Inferior parietal cortex (tissue), 1 donor: ENCODE results near the gene MAGEA10.
"Not testable (repeated sequence)": the region's sequence is repeated elsewhere in the genome, so short reads cannot be mapped to it uniquely, and the experiment has no call there.

Source experiments
- DNase-seq: peaks from one replicate; pipeline ENCODE4 v3.0.0-alpha.2; 2016; ENCODE audit errors: extremely low spot score

Gene MAGEA10

DNA sequence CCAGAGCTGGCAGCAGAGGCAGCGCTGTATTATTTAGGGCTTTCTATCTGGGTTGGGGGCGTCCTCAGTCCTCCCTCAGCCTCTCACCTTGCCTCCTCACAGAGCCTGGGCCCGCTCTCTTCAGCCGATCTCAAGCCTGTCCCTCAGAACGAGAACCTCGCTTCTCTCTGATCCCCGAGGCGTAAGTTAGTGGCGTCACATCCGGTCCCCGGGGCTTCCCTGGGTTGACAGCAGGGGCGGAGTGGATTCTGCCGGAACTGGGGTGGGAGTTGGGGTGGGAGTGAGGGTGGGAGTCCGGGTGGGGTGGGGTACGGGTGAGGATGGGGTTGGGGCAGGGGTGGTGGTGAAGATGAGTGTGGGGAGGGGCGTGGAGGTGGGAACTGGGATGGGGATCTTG, at the start of gene MAGEA10:
Gene MAGEA10, minus strand, starts transcription at position 190 of the 397 bp plus-strand sequence. CDS start 2,957 bp downstream, outside the sequence.
- DNase-seq: no peak

DNA sequence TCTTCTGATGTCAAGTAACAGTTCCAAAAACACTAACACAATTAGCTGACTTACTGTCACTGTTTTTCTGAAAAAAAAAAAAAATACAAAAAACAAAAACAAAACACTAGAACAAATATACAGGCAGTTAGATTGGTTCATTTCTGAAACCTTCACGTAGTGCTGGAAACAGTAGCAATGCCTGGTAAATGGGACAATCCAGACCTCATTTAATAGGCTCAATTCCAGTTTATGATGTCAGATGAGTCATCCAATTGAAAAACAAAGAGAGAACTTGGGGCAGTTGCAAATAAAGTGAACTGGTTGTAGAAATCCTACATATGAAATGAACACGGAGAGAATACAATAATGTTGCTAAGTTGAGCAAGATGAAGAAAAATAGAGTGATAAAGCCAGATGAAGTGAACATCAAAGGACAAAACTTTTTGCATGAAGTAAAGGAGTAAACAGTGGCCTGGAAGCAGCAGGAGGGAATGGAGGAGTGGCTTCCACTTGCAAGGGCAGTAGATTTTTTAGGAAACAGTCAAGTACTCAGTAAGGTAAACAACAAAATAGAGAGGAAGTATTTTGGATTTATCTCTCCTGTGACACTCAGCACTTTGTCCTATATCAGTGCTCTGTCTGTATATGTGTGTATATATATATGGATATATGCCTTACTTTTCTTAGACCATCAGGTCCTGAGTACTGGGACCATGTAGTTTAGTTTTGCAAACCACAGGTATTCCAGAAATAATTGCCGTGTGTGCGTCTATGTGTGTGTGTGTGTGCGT, 39.3 kb upstream of the MAGEA10 start:
- DNase-seq: no peak

DNA sequence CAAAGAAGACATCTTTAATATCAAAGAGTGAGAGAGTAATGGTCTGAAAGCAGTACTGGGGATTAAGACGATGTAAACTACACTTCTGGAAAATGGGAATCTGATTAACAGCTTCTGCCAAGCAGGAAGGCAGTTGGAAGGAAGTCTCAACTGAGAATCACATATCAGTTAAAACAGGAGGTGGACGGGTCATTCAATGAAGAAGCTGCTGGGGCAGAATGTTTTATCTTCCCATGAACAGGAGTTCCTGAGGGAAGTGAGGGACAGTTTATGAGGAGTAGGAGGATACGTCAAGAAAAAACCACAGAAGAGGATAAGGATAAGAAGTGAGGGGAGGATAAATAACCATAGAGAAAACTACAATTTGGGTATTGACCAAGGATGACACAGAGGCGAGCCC, 38.7 kb upstream of the MAGEA10 start:
- DNase-seq: no peak

DNA sequence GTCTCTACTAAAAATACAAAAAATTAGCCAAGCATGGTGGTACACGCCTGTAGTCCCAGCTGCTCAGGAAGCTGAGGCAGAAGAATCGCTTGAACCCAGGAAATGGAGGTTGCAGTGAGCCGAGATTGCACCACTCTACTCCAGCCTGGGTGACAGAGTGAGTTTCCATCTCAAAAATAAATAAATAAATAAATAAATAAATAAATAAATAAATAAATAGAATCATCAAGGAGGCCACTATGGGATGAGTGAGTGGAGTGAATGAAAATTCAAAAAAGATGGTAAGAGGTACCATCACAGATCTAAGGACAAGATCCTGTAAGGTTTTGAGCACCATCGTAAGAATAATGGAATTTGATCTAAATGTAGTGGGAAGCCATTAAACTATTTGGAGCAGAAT, 37.5 kb upstream of the MAGEA10 start:
- not testable (repeated sequence) for DNase-seq

DNA sequence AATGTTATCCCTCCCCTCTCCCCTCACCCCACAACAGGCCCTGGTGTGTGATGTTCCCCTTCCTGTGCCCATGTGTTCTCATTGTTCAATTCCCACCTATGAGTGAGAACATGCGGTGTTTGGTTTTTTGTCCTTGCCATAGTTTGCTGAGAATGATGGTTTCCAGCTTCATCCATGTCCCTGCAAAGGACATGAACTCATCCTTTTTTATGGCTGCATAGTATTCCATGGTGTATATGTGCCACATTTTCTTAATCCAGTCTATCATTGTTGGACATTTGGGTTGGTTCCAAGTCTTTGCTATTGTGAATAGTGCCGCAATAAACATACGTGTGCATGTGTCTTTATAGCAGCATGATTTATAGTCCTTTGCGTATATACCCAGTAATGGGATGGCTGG, 35.5 kb upstream of the MAGEA10 start:
- not testable (repeated sequence) for DNase-seq

DNA sequence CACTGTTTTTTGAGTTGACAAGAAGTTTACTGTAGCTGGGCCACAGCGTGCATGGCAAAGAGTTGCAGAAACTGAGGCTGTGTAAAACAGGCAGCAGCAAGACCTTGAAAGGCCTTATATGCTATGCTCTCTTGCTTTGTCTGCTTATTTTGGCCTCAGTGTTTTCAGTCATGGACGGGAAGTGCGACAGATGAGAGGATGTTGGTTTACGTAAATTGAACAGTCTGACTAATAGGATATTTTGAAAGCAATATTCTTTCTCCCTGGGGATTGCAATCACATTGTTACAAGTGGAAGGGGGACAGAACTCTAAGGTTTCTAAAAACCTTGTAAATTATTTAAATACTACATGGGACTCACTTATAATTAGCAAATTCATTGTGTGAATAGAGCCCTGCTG, 32.2 kb upstream of the MAGEA10 start:
- no peak for DNase-seq

DNA sequence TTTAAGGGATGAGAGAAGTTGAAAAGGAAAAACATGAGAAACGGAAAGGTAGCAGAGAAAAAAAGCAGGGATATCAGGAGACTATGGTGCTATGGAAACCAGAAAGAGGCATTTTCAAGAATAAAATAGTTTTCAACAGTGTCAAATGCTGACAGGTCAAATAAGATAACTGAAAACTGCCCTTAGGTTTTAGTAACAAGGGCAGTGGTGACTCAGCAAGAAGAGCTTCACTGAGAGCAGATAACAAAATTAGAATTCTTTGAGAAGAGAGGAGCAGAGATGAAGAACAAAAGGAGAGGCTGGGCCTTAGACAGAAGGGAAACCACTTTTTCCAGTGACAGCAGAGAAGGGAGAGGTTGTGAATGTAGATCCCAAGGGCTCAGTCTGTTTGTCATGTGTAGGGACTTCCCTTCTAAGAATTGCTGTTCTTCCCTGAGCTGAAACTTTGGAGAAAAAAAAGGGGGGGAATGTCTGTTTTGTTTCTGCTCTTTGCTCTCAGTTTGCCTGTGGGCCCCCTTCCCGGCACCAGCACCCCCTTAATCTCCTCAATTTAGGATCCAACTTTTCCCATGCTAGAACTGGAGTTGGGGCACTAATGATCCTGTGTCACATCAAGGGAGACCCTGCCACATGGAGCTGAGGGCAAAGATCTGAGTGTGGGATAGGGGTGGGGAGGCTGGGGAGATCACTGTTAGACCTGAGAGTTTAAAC, 26.8 kb upstream of the MAGEA10 start:
- DNase-seq: no peak

DNA sequence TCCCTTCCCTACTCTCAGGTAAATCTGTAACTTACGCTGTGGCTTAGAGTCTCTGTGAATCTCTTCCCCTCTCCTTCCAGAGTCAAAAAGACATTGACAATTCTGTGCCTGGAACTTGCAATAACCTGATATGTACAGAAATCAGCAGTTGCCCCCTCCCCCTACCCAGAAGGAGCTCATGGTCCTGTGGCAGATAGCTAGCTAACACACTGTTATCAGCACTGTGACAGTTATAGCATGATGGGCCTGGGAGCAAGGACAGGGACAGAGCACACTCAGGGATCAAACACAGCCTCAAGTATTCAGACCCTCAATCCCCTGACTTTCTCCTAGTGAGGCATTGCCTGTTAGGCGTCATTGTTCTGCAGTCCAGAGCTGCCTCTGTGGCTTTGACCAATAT, 18.7 kb upstream of the MAGEA10 start:
- DNase-seq: no peak

DNA sequence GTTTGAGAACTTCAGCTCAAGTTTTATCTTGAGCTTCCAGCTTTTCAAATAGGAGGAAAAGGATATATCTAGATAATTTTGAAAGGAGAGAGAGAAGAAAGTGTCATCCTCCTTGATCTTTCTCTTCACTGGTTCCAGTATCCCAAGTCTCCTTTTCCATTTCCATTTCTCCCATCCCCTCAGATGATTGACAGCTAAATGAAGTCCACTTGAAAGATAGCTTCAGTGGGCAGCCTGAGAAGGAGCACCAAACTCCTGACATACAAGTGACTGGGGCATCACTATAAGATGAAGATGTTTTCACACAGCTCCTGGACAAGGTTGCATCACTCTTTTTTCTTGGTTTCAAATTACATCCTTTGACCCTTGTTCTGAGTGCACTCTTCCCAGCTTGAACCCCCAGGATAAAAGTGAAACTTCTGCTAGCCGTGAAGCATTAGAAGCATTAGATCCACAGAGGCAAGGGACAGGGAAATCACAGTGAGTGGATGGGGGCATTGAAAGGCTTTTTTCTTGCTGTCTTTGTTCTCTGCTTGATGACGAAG, 17.5 kb upstream of the MAGEA10 start:
- DNase-seq: no peak

DNA sequence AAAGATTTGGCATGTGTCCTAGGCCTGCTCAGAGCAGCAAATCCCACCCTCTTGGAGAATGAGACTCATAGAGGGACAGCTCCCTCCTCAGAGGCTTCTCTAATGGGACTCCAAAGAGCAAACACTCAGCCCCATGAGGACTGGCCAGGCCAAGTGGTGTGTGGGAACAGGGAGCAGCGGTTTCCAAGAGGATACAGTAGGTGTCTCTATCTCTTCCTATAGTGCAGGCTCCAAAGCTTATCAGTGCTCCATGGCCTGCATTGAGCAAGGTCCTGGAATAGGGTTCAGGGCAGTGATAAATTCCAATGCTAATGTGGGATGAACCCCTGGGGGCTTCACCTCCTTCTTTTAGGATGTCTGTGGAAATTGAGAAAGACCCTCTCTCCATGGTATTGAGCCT, 15.7 kb upstream of the MAGEA10 start:
- no peak for DNase-seq

DNA sequence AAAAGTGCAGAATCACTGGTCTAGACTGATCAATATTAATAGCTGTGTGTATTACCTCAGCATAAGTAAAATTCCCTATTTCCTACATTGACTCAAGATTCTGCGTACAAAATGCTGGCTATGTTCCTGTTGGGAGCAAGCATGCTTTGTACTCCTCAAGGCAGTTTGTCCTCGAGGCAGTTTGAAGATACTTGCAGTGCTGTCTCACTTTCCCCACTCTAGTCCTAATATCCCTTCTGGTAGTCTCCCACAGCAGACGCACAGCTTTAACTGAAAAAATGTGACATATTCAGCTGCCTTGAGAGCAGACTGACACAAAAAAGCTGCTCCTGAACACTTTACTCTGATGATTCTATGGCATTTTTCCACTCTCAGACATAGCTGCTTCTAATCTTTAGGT, 12.9 kb upstream of the MAGEA10 start:
- no peak for DNase-seq

DNA sequence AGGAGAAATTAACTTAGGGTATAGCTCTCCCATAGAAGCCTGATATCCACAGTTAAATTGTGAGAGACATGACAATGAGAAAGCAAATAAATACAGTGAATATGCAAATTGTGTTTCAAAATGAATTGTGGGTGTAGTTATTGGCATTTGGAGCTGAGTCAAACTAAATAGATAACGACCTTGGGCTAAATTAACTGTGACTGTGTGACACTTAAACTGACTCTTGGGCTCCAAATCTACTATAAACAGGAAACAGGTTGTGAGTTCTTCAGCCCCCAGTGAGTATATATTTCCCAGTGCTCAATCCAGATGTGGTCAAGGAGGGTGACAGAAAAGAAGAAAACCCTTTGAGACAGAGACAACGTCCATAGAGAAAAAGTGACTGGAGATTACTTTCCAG, 11.3 kb upstream of the MAGEA10 start:
- DNase-seq: no peak

DNA sequence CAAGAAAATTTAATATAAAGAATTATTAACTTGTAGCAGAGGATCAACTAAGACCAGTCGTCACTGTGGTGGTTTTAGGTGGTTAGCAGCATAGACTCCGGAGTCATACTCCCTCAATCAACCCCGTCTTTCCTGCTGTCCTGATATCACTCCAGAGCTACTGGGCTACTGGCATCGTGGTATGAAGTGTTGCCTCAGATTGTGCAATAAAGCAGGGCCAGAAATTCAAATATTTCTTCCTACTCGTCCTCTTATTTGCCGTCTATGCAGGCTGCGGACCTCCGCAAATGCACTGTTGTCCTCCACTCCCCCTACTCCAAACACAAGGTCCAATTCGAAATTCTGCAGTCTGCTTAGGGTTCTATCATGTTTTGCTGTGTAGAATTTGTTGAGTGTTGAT, 1.2 kb upstream of the MAGEA10 start:
- DNase-seq: no peak

DNA sequence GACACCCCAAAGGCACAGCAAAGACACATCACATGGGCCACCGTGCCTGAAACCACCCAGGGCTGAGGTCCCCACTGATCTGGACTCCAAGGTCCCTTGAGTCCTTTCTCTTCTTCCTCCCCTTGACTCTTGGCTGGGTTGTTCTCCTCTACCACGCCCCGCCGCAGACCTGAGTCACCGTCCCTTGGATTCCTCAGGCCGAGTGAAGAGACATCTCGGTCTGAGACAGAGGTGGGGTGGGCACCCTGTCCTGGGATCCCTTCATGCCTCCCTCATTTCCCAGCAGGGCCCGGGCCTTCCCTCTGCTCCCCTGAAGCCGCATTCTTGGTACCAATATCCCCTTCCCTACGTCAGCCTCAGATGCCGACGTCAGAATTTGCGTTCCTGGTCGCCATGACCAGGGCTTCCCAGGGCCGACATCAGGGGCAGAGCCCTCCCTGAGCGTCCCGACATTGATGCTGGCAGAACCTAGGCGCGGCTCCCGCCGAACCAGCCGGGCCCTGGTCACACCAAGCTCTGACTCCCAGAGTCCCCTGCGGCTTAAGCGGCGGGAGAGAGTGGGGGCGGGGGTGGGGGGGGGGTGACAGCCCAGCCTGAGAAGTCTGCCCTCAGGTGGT, 498 bp downstream of the MAGEA10 start:
- no peak for DNase-seq

DNA sequence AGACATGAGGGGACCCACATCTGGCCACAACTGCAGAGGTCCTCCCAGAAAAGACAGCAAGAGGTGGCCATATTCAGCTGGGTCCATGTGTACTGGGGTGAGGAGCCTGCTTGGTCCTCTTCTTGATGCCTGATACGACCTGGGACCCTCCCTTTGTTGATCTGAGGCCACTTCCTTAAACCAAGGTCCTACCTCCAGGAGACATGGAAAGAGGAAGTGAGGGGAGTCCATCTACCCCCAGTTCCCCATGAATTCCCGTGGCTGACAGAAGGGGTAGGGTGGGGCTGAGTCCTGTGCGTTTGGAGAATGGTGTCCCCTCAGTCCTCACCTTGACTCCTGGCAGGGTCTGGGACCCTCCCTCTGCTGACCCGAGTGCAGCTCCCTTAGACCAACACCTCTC, 2.1 kb downstream of the MAGEA10 start:
- DNase-seq: no peak

DNA sequence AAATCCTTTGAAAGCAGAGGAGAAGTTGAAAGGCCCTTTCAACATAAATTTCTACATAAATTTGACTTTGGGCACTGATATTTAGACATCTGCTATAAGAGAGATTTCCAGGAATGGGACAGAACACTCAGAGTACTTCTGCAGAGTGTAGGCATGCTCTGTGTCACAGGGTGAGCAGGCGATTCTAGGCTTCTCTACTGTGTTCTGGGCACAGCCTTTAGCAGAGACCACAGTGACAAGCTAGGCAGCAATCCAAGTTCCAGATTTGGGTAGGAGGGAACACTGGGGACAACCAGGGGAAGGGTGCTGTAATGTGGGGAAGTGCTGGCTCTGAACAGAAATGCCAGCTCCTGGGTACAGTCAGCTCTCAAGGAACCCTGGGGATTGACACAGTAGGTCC, 6.9 kb downstream of the MAGEA10 start:
- no peak for DNase-seq

DNA sequence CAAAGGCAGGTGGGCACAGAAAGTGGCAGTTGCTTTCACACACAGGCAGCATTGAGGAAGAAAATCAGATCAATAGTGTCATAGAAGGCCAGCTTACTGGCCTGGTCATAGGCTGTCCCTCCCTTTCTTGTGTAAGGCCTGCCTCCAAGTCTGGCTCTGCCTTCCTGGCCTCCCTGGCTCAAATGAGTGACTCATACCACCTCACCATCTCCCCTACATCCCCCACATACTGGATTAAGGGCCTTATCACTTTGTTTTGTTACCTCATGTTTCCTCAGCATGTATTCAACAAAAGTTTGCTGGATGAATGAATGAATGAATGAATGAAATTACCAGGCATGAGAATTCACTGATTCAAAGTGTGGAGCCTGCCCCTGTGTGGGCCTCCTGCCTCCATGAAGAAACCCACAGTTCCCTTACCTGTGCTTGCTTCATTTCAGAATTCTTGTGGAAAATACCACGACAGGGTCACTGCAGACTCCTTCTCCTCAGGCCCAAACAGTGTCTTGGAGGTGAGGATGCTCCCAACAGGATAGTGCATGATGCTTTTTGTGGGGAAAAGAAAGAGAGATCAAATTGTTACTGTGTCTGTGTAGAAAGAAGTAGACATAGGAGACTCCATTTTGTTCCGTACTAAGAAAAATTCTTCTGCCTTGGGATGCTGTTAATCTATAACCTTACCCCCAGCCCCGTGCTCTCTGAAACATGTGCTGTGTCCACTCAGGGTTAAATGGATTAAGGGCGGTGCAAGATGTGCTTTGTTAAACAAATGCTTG, 9.1 kb downstream of the MAGEA10 start:
- not testable (repeated sequence) for DNase-seq

DNA sequence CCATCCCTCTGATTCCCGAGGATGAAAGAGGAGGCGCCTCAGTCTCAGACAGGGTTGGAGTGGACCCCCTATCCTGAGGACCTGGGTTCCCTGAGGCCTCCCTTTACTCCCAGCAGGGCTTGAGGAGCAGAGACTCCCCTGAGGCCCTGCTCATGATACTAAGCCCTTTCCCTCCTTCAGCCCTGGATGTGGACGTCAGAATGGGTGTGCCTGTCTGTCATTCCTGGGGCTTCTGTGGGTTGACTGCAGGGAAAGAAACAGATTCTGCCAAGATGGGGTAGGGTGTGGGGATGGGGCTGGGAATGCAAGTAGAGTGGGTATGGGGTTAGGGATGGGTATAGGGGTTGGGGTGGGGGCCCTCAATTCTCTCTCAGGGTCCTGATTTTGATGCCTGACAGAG, 21.1 kb downstream of the MAGEA10 start:
- DNase-seq: no peak

DNA sequence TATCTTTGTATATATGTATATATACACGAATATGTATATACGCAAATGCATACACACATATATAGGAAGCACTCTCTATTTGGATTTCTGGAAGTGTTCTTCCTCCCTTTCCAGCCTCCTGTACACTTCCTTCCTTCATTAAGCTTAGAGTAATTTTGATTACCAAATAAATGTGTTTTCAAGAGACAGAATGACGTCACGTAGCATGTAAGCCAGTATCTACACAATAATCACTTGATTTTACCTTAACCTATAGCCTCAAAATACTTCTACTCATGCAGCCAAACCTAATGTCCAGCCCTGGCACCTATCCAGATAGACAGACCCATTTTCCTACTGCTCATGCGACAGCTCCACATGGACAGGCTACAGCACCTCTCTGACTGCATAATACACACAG, 29.9 kb downstream of the MAGEA10 start:
- no peak for DNase-seq

DNA sequence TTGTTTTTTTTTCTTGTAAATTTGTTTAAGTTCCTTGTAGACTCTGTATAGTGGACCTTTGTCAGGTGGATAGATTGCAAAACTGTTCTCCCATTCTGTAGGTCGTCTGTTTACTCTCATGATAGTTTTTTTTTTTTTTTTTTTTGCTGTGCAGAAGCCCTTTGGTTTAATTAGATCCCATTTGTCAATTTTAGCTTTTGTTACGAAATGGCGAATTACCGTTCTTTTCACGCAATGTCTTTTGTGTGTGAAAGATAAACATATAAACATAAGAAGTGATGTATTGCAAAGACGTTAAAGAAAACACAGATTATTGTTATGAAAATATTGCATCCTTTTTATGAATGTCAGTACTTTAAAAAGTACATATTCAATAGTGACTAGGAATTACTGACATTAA, 34.5 kb downstream of the MAGEA10 start:
- DNase-seq: no peak

DNA sequence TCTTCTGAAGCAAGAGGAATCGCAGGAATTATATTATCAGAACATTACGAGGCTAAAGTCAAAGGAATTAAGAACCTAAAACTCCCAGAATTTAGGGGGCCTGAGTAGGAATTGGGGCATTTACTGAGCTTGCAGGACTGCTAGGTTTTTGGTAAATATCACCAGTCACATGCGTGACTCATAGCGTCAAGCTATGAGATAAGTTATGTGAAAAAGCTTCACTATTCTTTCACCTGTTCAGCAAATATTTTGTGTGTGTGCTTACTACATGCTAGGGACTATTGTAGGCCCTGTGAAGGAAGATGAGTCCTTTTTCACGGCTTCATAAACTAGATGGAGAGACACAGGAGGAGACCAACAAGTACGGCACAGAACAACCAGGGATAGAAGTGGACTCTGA, 52.2 kb downstream of the MAGEA10 start:
- no peak for DNase-seq
